Measurements from ENCODE around the gene PEX11G. TPM values are rescaled to one million over a fixed set of nuclear protein-coding genes. Genes with fewer than 3 reads are reported as not detected.

Gene PEX11G
- total and polyA plus RNA-seq, 9 of the 15 experiments (the other 6 are each of a cell fraction or from before 2014, with no cell fraction given), result 0.07 to 3.2 (median 0.70) TPM; not detected in 1

DNA sequence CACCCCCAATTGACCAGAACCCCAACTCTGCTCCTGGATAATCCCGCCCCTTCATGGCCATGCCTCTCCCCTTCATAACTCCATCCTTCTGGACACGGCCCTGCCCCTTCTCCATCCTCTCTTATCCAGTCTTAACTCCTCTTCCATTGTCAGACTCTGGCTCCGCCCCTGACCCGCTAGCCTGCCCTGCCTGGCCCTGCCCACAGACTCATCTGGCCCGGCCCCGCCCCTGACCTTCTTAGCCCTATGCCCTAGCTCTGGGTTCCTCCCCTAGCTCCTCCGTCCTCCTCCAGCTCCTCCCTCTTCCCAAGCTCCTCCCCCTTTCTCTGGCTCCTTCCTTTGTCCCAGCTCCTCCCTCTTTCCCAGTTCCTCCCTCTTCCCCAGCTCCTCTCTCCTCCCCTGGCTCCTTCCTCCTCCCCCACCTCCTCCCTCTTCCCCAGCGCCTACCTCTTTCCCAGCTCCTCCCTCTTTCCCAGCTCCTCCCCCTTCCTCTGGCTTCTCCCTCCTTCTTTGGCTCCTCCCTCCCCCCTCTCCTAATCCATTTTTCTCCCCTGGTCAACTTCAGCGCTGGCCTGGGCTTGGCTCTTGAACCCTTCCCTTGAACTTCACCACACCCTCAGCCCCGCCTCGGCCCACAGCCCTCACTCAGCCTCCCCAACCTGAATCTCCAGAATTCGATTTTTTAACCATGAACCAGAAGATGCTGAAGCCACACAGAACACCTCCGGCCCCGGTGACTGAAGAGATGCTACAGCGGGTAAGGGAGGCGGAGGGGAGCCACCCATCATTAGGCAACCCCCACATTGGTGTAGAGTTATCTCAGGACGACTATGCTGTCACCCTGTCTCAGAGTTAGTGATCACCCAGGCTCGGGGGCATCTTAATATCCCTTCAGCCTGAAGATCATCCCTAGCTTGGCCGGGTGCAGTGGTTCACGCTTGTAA lies 17.8 kb upstream of the PEX11G start (continued):
- TF ChIP-seq, protein P1, sequence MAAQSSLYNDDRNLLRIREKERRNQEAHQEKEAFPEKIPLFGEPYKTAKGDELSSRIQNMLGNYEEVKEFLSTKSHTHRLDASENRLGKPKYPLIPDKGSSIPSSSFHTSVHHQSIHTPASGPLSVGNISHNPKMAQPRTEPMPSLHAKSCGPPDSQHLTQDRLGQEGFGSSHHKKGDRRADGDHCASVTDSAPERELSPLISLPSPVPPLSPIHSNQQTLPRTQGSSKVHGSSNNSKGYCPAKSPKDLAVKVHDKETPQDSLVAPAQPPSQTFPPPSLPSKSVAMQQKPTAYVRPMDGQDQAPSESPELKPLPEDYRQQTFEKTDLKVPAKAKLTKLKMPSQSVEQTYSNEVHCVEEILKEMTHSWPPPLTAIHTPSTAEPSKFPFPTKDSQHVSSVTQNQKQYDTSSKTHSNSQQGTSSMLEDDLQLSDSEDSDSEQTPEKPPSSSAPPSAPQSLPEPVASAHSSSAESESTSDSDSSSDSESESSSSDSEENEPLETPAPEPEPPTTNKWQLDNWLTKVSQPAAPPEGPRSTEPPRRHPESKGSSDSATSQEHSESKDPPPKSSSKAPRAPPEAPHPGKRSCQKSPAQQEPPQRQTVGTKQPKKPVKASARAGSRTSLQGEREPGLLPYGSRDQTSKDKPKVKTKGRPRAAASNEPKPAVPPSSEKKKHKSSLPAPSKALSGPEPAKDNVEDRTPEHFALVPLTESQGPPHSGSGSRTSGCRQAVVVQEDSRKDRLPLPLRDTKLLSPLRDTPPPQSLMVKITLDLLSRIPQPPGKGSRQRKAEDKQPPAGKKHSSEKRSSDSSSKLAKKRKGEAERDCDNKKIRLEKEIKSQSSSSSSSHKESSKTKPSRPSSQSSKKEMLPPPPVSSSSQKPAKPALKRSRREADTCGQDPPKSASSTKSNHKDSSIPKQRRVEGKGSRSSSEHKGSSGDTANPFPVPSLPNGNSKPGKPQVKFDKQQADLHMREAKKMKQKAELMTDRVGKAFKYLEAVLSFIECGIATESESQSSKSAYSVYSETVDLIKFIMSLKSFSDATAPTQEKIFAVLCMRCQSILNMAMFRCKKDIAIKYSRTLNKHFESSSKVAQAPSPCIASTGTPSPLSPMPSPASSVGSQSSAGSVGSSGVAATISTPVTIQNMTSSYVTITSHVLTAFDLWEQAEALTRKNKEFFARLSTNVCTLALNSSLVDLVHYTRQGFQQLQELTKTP (IDR thresholded peaks at IDR 0.05; ENCODE audit: low read depth in 1 of 2, partially characterized antibody in 2 of 2), result peak; percentile 25 to 83
- TF ChIP-seq NFIX (CRISPR knock-in tag; IDR thresholded peaks at IDR 0.05; ENCODE audit: low read depth), result no peak
- TF ChIP-seq NR2F6 (CRISPR knock-in tag; IDR thresholded peaks at IDR 0.05), result no peak
- TF ChIP-seq HDAC8 (tag; IDR thresholded peaks at IDR 0.05), result no peak
- no peak for TF ChIP-seq TRIM28 (IDR thresholded peaks at IDR 0.05)
- TF ChIP-seq FOSL1 (tag; conservative IDR thresholded peaks at IDR 0.05), result no peak
- no peak for TF ChIP-seq STAT5B (CRISPR knock-in tag; IDR thresholded peaks at IDR 0.05)
- TF ChIP-seq, protein P2, sequence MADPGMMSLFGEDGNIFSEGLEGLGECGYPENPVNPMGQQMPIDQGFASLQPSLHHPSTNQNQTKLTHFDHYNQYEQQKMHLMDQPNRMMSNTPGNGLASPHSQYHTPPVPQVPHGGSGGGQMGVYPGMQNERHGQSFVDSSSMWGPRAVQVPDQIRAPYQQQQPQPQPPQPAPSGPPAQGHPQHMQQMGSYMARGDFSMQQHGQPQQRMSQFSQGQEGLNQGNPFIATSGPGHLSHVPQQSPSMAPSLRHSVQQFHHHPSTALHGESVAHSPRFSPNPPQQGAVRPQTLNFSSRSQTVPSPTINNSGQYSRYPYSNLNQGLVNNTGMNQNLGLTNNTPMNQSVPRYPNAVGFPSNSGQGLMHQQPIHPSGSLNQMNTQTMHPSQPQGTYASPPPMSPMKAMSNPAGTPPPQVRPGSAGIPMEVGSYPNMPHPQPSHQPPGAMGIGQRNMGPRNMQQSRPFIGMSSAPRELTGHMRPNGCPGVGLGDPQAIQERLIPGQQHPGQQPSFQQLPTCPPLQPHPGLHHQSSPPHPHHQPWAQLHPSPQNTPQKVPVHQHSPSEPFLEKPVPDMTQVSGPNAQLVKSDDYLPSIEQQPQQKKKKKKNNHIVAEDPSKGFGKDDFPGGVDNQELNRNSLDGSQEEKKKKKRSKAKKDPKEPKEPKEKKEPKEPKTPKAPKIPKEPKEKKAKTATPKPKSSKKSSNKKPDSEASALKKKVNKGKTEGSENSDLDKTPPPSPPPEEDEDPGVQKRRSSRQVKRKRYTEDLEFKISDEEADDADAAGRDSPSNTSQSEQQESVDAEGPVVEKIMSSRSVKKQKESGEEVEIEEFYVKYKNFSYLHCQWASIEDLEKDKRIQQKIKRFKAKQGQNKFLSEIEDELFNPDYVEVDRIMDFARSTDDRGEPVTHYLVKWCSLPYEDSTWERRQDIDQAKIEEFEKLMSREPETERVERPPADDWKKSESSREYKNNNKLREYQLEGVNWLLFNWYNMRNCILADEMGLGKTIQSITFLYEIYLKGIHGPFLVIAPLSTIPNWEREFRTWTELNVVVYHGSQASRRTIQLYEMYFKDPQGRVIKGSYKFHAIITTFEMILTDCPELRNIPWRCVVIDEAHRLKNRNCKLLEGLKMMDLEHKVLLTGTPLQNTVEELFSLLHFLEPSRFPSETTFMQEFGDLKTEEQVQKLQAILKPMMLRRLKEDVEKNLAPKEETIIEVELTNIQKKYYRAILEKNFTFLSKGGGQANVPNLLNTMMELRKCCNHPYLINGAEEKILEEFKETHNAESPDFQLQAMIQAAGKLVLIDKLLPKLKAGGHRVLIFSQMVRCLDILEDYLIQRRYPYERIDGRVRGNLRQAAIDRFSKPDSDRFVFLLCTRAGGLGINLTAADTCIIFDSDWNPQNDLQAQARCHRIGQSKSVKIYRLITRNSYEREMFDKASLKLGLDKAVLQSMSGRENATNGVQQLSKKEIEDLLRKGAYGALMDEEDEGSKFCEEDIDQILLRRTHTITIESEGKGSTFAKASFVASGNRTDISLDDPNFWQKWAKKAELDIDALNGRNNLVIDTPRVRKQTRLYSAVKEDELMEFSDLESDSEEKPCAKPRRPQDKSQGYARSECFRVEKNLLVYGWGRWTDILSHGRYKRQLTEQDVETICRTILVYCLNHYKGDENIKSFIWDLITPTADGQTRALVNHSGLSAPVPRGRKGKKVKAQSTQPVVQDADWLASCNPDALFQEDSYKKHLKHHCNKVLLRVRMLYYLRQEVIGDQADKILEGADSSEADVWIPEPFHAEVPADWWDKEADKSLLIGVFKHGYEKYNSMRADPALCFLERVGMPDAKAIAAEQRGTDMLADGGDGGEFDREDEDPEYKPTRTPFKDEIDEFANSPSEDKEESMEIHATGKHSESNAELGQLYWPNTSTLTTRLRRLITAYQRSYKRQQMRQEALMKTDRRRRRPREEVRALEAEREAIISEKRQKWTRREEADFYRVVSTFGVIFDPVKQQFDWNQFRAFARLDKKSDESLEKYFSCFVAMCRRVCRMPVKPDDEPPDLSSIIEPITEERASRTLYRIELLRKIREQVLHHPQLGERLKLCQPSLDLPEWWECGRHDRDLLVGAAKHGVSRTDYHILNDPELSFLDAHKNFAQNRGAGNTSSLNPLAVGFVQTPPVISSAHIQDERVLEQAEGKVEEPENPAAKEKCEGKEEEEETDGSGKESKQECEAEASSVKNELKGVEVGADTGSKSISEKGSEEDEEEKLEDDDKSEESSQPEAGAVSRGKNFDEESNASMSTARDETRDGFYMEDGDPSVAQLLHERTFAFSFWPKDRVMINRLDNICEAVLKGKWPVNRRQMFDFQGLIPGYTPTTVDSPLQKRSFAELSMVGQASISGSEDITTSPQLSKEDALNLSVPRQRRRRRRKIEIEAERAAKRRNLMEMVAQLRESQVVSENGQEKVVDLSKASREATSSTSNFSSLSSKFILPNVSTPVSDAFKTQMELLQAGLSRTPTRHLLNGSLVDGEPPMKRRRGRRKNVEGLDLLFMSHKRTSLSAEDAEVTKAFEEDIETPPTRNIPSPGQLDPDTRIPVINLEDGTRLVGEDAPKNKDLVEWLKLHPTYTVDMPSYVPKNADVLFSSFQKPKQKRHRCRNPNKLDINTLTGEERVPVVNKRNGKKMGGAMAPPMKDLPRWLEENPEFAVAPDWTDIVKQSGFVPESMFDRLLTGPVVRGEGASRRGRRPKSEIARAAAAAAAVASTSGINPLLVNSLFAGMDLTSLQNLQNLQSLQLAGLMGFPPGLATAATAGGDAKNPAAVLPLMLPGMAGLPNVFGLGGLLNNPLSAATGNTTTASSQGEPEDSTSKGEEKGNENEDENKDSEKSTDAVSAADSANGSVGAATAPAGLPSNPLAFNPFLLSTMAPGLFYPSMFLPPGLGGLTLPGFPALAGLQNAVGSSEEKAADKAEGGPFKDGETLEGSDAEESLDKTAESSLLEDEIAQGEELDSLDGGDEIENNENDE (IDR thresholded peaks at IDR 0.05; ENCODE audit: low read depth, low read length), result no peak
- peak; percentile 61; the same call in 1 of the 2 replicates for TF ChIP-seq SMARCA4 (IDR thresholded peaks at IDR 0.05)
- TF ChIP-seq GABPA (tag; conservative IDR thresholded peaks at IDR 0.05; ENCODE audit: low read depth), result no peak
- no peak for TF ChIP-seq ELF2 (CRISPR knock-in tag; IDR thresholded peaks at IDR 0.05)
- no peak for TF ChIP-seq RUNX1 (IDR thresholded peaks at IDR 0.05; ENCODE audit: low read depth)

Data from K562 (cell line).